Breast epithelium (tissue), 4 donors: Measurements from ENCODE around the gene PARM1. TPM values are rescaled to one million over a fixed set of nuclear protein-coding genes. Genes with fewer than 3 reads are reported as not detected.

Source experiments
- DNase-seq, 2 donors: peaks; one replicate each; pipeline ENCODE4 v3.0.0-alpha.2; 2019; ENCODE audit warnings: low spot score in 2 of 2
- H3K27ac ChIP-seq, 2 donors: fragments of 200-600 bp; sonication (generic) in 1 of 2; one replicate each; pipeline ENCODE4 v1.5.1; 2016 to 2019; ENCODE audit warnings: mild to moderate bottlenecking in 1 of 2
- H3K27me3 ChIP-seq, 2 donors: fragments of 200-600 bp; sonication (generic) in 1 of 2; one replicate each; pipeline versions ENCODE4 v1.5.1 to v1.6.0; 2017 to 2019; ENCODE audit warnings: control low read depth in 1 of 2, mild to moderate bottlenecking in 1 of 2
- H3K36me3 ChIP-seq: fragments of 200-600 bp; one replicate; pipeline ENCODE4 v1.5.1; 2019
- H3K4me1 ChIP-seq, 2 donors: fragments of 200-600 bp; sonication (generic); one replicate each; pipeline ENCODE4 v1.5.1; 2016 to 2019; ENCODE audit warnings: control low read depth in 1 of 2
- H3K4me3 ChIP-seq, 3 donors: fragments of 200-600 bp; sonication (generic); 1 replicate in 2 of 3; 2 replicates in 1 of 3; pipeline ENCODE4 v1.5.1; 2016 to 2019; ENCODE audit warnings: mild to moderate bottlenecking in 3 of 3, moderate library complexity in 2 of 3
- H3K9me3 ChIP-seq, 2 donors: fragments of 200-600 bp; sonication (generic) in 1 of 2; one replicate each; pipeline ENCODE4 v1.5.1; 2016 to 2019; ENCODE audit warnings: control low read depth in 1 of 2
- CTCF ChIP-seq, 3 donors: fragments of 450-650 bp; IDR thresholded peaks; one replicate each; pipeline ENCODE4 v1.5.1; 2016 to 2017; ENCODE audit warnings: antibody characterized with exemption in 3 of 3, mild to moderate bottlenecking in 3 of 3, moderate library complexity in 3 of 3
- POLR2A ChIP-seq: fragments of 450-650 bp; IDR thresholded peaks from one replicate; pipeline ENCODE4 v1.6.1; 2016; ENCODE audit warnings: antibody characterized with exemption, mild to moderate bottlenecking, moderate library complexity
- POLR2AphosphoS5 ChIP-seq, 3 donors: sonication (generic); formaldehyde crosslinking; IDR thresholded peaks; one replicate each; pipeline ENCODE4 v1.6.1; 2017; ENCODE audit warnings: antibody characterized with exemption in 3 of 3
- intact Hi-C: fragments of 100-400 bp; cut with DNase I; formaldehyde crosslinking; loops from one replicate; pipeline ENCODE4 v1.15.1; 2023; ENCODE audit warnings: low total_unique reads
- total RNA-seq, 3 donors: library from RNA; depleted of rRNA; stranded (reverse); fragments of >200 nt; gene quantifications; one replicate each; pipeline ENCODE4 v1.1.0, GENCODE V29; 2016

The PARM1 gene
- total RNA-seq, 3 donors from 2014 or later, result 12.1 to 41.1 (median 18.0) TPM

- no peaks in the 10 kb centered on the region for H3K4me1 ChIP-seq
- H3K4me3 ChIP-seq, result no peak overlapping the region
- no peaks in the 10 kb centered on the region for H3K36me3 ChIP-seq
- TF ChIP-seq POLR2AphosphoS5 (IDR thresholded peaks at IDR 0.05) (no peak), POLR2A (no peak), CTCF (IDR thresholded peaks at IDR 0.05) (no peak)
- H3K27me3 ChIP-seq, result no peaks in the 10 kb centered on the region
- intact Hi-C loops, result no loop called here
- H3K27ac ChIP-seq, result no peak overlapping the region
- no peaks in the 10 kb centered on the region for H3K9me3 ChIP-seq
- DNase-seq, result no peak
These were observed 115.4 kb downstream of the PARM1 start for GRCh38 chr4:75048208-75048879.

GRCh38 chr4:75051431-75051830 is 118.5 kb downstream of the PARM1 start:
- DNase-seq, result no peak
- Histone ChIP-seq H3K4me1 (no peaks in the 10 kb centered on the region), H3K27me3 (no peaks in the 10 kb centered on the region), H3K36me3 (no peaks in the 10 kb centered on the region), H3K9me3 (no peaks in the 10 kb centered on the region), H3K27ac (no peak overlapping the region), H3K4me3 (no peak overlapping the region)
- TF ChIP-seq CTCF (IDR thresholded peaks at IDR 0.05) (no peak), POLR2AphosphoS5 (IDR thresholded peaks at IDR 0.05) (no peak), POLR2A (no peak)
- intact Hi-C loops, result no loop called here

- DNase-seq, result no peak
- Histone ChIP-seq H3K27me3 (no peaks in the 10 kb centered on the region), H3K27ac (no peak overlapping the region), H3K4me1 (no peaks in the 10 kb centered on the region), H3K4me3 (no peak overlapping the region), H3K36me3 (no peaks in the 10 kb centered on the region), H3K9me3 (no peaks in the 10 kb centered on the region)
- TF ChIP-seq POLR2A (no peak), CTCF (IDR thresholded peaks at IDR 0.05) (no peak), POLR2AphosphoS5 (IDR thresholded peaks at IDR 0.05) (no peak)
- intact Hi-C loops, result no loop called here
These were observed 120.4 kb downstream of the PARM1 start for GRCh38 chr4:75053352-75053751.

- no peak for DNase-seq
- no peaks in the 10 kb centered on the region for H3K9me3 ChIP-seq
- no peak overlapping the region for H3K4me3 ChIP-seq
- no peak overlapping the region for H3K27ac ChIP-seq
- TF ChIP-seq POLR2AphosphoS5 (IDR thresholded peaks at IDR 0.05) (no peak), POLR2A (no peak), CTCF (IDR thresholded peaks at IDR 0.05) (no peak)
- H3K27me3 ChIP-seq, result no peaks in the 10 kb centered on the region
- intact Hi-C loops, result no loop called here
- H3K36me3 ChIP-seq, result no peaks in the 10 kb centered on the region
- H3K4me1 ChIP-seq, result no peaks in the 10 kb centered on the region
These were observed 121.2 kb downstream of the PARM1 start for GRCh38 chr4:75054078-75054477.

GRCh38 chr4:75056277-75056676 is 123.4 kb downstream of the PARM1 start:
- H3K27me3 ChIP-seq, result no peaks in the 10 kb centered on the region
- intact Hi-C loops, result no loop called here
- no peaks in the 10 kb centered on the region for H3K9me3 ChIP-seq
- TF ChIP-seq CTCF (IDR thresholded peaks at IDR 0.05) (no peak), POLR2A (no peak), POLR2AphosphoS5 (IDR thresholded peaks at IDR 0.05) (no peak)
- H3K27ac ChIP-seq, result no peak overlapping the region
- no peak for DNase-seq
- H3K4me3 ChIP-seq, result no peak overlapping the region
- no peaks in the 10 kb centered on the region for H3K4me1 ChIP-seq
- no peaks in the 10 kb centered on the region for H3K36me3 ChIP-seq
